ENCODE data around the gene BCL2L11.

Gene BCL2L11

DNA sequence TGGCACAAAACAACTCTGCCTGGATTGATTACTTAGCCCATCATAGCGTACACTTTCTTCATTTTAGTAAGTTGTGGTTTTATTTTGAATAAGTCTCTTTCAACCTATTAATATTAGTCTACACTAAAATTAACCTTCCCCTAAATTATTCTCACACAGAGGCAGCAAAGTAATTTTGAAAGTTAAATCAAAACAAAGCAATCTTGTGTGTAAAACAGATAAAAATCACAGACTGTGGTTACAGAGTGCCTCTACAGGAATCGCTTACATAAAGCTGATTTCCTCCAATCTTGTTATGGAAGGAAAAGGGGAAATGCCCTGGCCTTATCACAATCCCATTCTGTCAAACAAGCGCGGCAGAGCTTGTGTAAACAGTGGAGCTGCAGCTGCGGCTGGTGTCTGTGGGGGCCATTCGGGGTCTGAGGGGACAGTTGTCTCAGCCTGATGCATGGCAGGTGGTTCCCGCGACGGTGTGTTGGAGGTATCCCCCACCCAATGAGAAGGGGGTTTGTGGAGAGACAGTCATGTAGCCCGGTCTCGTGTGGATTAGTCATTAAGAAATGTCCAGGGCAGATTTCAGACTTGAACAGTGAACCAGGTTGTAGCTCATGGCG lies 42.1 kb downstream of the BCL2L11 start:
- DNase-seq = no peak
- in situ Hi-C loops (cut with HindIII; ENCODE audit: low pct_ligation_motif_present, low pct_unique_long_range_greater_than_20kb, low sequenced_read_pairs) = no loop called here

DNA sequence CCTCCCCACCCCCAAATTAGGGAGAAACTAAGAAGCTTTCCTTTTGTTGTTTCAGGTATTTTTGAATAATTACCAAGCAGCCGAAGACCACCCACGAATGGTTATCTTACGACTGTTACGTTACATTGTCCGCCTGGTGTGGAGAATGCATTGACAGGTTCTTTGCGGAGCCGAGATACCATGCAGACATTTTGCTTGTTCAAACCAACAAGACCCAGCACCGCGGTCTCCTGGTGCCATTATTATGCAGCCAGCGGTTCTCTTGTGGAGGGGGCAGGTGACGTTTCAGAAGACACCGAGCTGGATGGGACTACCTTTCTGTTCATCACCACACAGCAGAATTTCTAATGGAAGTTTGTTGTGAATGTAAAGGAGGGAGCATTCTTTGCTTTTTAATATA lies 43.4 kb downstream of the BCL2L11 start:
- DNase-seq = no peak
- in situ Hi-C loops (cut with HindIII; ENCODE audit: low pct_ligation_motif_present, low pct_unique_long_range_greater_than_20kb, low sequenced_read_pairs) = no loop called here

DNA sequence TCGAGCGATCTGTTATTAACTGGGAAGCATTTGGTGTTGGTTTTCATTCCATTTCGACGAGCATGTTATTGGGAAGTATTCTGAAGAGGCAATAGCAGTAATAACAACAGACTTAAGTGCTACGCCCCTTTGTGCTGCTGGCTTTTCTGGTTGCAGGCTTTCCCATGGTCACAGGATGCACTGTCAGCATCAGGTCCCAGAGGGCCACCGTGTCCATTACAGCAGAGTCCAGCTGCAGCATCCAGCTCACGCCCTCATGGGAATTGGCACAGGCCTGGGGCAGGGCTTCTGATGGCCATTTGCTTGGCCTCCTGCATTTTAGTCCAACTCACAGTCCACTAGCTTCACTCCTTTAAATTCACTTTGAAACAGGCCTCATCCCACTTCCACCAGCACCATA lies 44.4 kb downstream of the BCL2L11 start:
- no peak for DNase-seq
- in situ Hi-C loops (cut with HindIII; ENCODE audit: low pct_ligation_motif_present, low pct_unique_long_range_greater_than_20kb, low sequenced_read_pairs) = no loop called here

DNA sequence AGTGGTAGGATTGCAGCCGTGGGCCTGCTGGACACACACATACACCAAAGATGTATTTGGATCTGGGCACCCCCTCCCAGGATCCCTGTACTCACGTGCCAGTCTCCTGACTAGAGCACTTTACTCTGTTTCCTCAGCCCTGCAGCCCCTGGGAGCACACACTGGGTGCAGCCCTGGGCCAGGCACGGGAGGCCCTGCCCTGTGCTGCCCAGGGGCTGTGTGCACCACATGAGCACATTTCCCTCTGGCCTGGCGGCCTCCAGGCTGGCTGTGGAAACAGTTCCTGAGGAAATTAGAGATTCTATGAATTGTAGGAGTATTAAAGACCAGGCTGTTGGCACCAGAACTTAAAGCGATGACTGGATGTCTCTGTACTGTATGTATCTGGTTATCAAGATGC lies 45.4 kb downstream of the BCL2L11 start:
- in situ Hi-C loops (cut with HindIII; ENCODE audit: low pct_ligation_motif_present, low pct_unique_long_range_greater_than_20kb, low sequenced_read_pairs) = no loop called here
- no peak for DNase-seq

DNA sequence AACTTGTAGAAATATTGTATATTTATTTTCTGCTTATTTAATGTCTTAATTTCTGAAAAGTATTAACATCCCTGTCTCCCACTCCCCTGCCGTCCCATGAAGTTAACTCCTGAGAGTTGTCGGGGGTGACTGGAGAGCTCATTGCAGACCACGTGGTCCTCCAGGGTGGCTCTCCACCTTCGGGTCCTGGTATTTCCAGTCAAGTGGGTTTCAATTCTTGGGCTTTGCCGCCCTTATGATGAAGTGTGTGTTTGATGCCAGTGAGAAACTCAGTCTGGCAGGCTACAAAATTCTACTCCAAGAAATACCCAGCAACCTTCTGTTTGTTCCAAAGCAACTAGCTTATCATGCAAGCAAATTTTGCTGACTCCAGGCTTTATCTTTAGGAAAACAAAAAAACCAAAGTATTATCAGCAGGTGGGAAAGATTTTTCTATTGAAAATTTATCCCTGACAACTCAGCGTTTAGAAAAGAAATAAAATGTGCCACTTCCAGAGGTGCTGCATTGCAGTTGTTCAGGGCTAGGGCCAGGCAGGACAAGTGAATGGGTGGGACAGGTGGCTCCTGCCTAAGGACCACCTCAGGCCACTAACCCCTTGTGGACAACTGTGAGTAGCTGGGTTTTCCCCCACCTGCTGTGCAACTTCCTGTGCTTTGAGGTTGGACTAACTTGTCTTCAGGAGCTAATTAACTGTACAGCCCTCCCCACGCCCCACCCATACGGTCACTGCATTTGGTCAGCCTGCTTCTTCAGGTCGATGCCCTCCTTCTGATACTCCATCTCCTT lies 46.6 kb downstream of the BCL2L11 start:
- DNase-seq = no peak
- in situ Hi-C loops (cut with HindIII; ENCODE audit: low pct_ligation_motif_present, low pct_unique_long_range_greater_than_20kb, low sequenced_read_pairs) = no loop called here

DNA sequence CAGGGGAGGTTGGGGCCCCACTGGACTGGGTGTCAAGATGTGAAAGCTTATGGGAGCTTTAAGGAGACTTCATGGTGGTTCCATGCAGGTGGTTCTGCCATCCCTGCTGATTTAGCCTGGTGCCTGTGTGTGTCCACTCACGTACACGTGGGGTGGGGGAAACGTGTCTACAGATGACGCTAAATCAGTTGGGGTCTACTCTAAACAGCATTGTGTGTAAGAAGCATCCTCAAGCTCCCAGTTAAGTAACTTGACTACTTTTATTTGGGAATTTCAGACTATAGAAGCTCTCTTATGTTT lies 47.1 kb downstream of the BCL2L11 start:
- in situ Hi-C loops (cut with HindIII; ENCODE audit: low pct_ligation_motif_present, low pct_unique_long_range_greater_than_20kb, low sequenced_read_pairs) = no loop called here
- DNase-seq = no peak

DNA sequence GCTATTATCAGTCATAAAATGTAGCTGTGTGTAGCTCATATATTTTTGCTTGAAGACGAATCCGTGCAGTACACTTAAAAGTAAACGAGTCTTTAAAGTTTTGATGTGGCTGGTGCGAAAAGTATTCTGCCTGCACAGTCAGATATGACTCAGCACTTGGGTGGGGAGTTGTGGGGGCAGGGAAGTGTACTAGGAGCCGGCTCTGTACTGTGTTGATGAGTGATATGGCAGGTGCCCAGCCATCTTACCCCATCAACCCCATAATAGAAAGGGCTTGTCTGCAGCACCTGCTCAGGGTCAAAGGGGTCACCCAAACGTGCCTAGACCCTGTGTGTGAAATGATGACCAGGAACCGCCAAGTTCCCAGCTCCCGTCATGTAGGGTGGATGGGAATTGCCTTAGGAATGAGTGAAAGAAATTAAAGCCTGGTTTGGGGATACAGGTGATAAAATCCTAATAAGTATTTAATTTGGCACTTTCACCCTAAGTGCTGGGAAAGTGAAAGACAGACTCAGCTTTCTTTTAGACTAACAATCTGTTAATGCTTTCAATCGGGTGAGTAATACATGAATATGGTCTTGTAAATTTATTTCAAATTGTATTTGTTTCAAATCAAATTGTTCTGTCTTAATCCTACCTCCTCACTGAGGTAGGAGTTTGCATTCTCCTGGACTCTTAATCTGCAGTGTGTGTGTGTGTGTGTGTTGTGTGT lies 48.0 kb downstream of the BCL2L11 start:
- in situ Hi-C loops (cut with HindIII; ENCODE audit: low pct_ligation_motif_present, low pct_unique_long_range_greater_than_20kb, low sequenced_read_pairs) = no loop called here
- DNase-seq = peak; percentile 64

DNA sequence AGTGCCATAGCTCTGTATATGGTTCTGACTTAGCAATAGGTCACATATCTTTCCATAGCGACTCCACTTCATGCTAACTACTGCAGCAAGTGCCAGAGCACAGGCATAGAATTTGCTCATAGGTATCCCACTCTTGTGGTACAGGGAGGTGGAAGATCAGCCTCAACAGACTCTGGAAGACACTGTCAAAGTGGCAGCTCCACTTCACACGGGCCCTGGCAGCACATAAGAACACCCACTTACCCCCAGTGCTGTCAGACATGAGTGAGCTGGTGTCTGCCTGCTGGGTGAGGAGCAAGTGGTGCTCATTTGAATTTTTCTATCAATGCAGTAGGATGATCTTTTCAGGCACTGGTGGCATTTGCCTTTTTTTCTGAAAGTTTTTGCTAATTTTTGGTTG lies 48.6 kb downstream of the BCL2L11 start:
- no peak for DNase-seq
- in situ Hi-C loops (cut with HindIII; ENCODE audit: low pct_ligation_motif_present, low pct_unique_long_range_greater_than_20kb, low sequenced_read_pairs) = no loop called here

DNA sequence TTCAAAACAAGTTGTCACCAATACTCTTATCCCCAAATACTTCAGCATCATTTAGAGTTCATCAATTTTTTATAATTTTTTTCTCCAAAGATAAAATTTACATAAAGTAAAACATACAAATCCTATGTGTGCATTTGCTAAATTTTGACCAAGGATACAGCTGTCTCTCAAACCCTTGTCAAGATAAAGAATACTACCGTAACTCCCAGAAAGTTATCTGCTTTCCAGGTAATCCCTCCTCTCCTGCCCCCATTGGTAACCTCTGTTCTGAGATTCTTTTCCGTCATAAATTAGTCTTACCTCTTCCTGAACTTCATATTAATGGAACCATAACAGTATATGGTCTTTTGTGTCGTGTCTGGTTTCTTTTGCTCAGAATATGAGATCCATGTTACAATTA lies 49.2 kb downstream of the BCL2L11 start:
- in situ Hi-C loops (cut with HindIII; ENCODE audit: low pct_ligation_motif_present, low pct_unique_long_range_greater_than_20kb, low sequenced_read_pairs) = no loop called here
- DNase-seq = no peak

DNA sequence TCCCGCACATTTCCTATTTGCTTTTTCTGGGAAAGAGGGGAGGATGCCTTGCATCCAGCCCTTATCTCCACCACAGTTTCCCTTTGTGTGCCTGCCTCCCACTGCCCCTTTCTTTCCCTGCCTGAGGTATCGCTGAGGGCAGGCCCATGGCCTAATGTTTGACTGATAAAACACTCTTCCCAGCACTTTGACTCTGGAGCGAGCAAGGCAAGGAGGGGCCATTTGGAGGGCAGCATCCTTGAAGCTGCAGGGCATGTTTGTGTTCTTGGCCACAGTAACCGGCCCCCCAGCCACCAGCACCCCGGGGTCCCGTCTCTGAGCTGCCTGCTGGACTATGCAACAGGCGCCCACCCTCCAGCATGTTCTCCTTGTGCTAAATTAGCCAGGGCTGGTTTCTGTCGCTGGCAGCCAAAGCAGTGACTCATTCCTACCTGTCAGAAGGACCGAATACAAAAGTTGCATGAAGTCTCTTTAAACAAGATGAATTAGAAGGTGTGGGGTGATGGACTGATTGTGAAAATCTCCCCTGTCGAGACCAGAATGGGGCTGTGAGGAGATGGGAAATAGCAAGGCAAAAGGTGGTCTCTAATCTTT lies 50.7 kb downstream of the BCL2L11 start:
- in situ Hi-C loops (cut with HindIII; ENCODE audit: low pct_ligation_motif_present, low pct_unique_long_range_greater_than_20kb, low sequenced_read_pairs) = no loop called here
- no peak for DNase-seq

DNA sequence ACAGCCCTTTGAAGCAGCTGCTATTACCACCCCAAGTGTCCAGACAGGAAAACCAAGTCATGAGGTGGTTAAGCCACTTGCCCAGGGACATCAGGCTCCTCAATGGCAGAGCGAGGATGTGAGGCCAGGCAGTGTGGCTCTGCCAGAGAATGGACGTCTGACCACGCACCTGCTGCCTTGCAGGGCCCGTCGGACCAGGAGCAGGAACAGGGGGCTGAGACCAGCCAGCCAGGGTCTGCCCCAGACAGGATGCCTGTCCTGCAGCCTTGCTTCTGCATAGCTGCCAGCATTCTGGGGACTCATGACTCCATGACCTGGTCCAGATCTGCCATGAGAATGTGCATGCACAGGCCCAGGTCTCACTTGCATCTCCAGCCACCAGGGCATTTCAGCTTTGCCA lies 52.0 kb downstream of the BCL2L11 start:
- in situ Hi-C loops (cut with HindIII; ENCODE audit: low pct_ligation_motif_present, low pct_unique_long_range_greater_than_20kb, low sequenced_read_pairs) = no loop called here
- no peak for DNase-seq

DNA sequence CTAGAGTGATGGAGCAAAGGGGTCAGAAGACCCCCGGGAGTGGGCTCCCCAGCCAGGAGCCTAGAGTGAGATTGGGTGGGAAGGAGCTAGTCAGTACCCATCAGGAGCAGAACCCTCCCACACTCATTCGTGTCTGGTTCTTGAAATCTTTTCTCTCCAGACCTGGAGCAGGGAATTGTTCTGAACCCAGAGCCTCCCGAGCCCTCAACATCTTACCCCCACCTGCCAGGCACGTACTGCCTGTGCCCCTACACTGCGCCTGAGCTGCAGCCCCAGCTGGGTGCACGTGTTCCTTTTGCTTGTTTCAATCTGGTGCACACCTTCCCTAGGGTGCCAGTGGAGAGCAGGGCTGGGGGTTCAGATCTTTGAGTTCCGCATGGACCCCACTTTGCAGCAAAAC lies 52.6 kb downstream of the BCL2L11 start:
- in situ Hi-C loops (cut with HindIII; ENCODE audit: low pct_ligation_motif_present, low pct_unique_long_range_greater_than_20kb, low sequenced_read_pairs) = no loop called here
- no peak for DNase-seq

DNA sequence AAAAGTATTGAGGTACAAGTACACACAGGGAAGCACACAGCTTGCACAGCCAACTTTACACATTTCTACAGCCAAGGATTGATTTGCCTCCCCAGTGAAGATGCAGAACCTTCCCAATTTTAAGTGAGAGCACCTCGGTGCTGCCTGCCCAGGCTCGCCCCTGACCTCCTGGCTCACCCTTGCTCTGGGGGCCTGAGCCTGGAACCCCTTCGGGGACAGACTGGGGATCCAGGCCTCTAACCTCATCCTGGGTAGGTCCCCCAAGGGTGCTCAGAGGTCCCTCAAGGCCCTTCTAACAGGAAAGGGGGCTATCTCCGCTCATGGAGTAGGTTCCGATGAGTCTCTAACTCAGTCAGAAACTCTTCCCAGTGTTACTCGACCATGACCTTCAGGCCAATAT lies 53.1 kb downstream of the BCL2L11 start:
- in situ Hi-C loops (cut with HindIII; ENCODE audit: low pct_ligation_motif_present, low pct_unique_long_range_greater_than_20kb, low sequenced_read_pairs) = no loop called here

DNA sequence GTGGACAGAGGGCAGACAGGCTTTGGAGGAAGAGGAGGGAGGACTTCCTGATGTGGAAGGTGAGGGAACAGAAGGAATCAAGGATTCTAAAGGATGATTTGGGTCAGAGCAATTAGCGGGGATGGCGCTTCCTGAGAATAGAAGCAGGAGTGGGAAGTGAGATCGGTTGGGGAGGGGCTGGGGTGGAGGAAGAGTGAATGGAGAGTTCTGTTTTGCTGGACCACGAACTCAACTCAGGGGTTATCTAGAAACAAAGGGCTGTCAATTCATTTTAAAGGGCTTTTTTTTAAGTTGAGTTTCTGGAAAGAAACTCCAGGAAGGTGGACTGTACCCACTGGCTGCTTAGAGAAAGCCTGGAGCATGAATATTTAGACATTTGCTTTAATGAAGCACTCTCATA lies 54.9 kb downstream of the BCL2L11 start:
- in situ Hi-C loops (cut with HindIII; ENCODE audit: low pct_ligation_motif_present, low pct_unique_long_range_greater_than_20kb, low sequenced_read_pairs) = no loop called here
- DNase-seq = no peak

More for the DNA sequence above, 53.1 kb downstream of the BCL2L11 start:
- no peak for DNase-seq

DNA sequence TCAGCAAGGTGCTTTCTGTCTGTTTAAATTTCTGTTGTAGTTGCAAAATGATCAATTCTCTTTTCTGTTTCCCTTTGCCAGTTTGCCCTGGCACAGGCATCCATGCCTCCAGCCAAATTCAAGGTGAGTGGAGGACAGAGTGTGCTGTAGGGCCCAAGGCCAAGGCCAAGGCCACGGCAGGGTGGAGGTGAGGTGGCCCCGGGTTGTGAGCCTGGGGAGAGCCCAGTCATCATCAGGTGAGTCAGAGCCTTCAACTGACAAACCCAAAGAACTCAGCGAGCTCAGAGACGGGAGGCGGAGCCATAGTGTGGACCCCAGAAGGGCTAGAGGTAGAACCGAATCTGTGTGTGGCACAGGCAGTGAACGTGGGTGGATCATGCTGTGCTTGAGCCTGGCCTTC lies 55.7 kb downstream of the BCL2L11 start:
- DNase-seq = no peak
- in situ Hi-C loops (cut with HindIII; ENCODE audit: low pct_ligation_motif_present, low pct_unique_long_range_greater_than_20kb, low sequenced_read_pairs) = no loop called here

DNA sequence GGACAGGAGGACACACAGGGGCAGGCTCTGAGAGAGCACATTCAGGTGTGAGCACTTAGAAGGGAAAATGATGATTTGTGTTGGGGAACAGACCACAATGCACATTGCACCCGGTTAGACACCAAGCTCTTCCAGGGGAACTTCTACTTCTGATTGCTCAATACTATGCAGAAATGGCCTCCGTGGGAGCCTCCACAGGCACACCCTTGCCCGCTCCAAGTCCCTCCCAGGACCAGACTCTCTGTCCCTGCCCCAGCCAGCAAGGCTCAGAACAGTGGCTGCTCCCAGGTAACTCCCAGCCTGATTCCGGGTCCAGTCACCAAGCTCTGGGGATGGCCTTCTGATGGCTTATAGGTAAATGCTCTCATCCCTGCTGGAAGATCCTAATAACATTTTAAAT lies 56.2 kb downstream of the BCL2L11 start:
- in situ Hi-C loops (cut with HindIII; ENCODE audit: low pct_ligation_motif_present, low pct_unique_long_range_greater_than_20kb, low sequenced_read_pairs) = no loop called here
- DNase-seq = no peak

DNA sequence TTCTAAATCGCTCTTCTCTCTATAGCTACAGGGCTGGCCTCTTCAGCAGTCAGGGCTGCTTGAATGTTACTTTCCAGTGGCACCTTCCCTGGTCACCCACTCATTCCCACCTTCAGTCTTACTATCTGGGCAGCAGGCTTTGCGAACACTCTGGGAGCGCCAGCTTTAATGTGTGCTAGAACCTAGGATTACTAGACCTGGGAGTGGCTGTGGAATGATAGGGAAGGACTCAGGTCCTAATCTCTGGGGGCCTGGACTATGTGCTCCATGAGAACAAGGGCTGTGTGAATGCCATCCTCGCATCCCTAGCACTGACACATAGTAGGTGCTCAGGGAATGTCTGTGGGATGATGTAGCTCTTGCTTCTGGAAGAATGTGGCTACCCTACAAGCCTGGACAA lies 57.6 kb downstream of the BCL2L11 start:
- DNase-seq = no peak
- in situ Hi-C loops (cut with HindIII; ENCODE audit: low pct_ligation_motif_present, low pct_unique_long_range_greater_than_20kb, low sequenced_read_pairs) = no loop called here

DNA sequence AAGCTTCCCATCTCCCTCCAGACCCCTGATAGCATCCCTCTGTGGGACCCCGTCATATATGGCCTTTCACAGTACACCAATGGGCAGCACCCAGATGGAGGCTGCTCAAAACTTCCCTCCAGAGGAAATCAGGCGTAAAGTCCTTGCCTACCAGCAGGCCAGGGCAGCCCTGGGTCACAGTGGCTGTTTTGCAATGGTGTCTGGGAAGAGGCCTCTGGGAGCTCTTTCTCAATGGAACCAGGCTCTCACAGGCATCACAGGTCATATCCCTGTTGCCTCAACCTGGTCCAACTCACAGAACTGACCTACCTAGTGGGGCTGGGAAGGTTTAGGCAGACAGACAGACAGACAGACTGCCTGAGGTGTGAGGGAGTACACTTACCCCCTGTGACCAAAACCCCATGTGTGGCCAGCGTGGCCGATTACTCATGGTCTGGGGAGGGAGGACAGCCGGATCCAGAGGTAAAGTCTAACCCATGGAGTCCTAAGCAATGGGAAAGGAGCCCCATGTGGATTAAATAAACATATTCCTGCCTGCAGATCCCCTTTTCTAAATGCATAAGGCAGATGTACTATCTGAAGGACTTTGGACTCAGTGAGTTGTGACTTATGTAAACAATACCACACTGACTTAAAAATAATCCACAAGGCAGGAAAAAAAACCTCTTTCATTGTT lies 58.2 kb downstream of the BCL2L11 start:
- in situ Hi-C loops (cut with HindIII; ENCODE audit: low pct_ligation_motif_present, low pct_unique_long_range_greater_than_20kb, low sequenced_read_pairs) = no loop called here
- peak; percentile 35 for DNase-seq

DNA sequence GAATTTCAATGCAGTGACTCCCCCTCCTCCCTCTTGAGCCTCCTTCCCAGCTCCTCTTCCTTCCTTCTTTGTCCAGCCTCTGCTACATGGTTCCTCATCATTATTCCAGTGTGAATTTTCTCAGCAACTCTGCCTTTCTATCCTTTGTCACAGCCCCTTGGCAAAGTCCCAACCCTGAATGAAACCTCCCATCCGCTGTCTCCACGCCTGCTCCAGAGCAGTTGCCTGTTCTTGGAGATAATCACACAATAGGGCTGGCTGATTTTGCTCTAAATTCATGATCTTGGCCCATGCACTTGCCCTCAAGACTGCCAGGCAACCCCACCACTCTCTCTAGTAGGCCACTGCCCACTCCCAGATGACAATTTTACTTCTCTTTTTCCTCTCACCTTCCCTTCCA lies 61.4 kb downstream of the BCL2L11 start:
- DNase-seq = no peak
- in situ Hi-C loops (cut with HindIII; ENCODE audit: low pct_ligation_motif_present, low pct_unique_long_range_greater_than_20kb, low sequenced_read_pairs) = no loop called here
